EL (cell line): Measurements from ENCODE around the gene SGPP2.
"Not testable (repeated sequence)": the region's sequence is repeated elsewhere in the genome, so short reads cannot be mapped to it uniquely, and the experiment has no call there.

Source experiments
- DNase-seq: peaks from one replicate; pipeline ENCODE4 v3.0.0-alpha.2; 2016

Gene SGPP2

DNA sequence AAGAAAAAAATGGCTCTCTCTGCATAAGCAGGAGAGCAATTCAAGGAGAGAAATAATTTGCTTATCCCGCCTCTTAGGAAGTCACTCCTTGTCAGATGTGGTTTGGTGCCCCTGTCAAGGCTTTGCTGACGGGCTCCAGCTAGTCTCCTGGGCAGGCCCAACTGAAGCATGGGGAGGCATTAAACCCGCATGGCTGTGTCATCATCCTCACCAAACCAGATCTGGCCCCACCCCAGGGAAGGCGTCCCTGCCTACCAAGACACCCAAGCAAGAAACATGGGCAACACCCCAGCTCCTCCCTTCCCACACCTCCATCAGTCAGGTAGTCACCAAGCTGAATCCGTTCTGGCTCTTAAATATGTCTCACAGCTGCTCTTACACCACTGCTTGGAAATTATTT lies 108.0 kb downstream of the SGPP2 start:
- DNase-seq: no peak

DNA sequence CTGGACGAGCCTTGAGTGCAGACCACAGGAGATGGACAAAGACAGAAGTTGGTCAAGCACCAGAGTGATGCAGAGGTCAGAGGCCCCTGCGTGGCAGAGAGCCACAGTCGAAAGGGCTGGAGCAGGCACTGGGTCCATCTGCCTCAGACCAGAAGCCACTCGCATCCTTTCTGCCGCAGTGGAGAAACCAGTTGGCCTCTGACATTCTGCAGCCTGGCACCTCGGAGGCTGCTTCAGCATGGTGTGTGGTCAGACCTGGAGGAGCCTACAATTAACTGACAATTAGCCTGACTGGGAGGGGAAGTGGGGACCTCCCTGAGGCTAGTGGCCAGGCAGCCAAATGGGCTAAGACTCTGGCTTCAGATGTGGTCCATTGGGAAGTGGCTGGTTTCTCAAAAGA lies 111.1 kb downstream of the SGPP2 start:
- DNase-seq: no peak

DNA sequence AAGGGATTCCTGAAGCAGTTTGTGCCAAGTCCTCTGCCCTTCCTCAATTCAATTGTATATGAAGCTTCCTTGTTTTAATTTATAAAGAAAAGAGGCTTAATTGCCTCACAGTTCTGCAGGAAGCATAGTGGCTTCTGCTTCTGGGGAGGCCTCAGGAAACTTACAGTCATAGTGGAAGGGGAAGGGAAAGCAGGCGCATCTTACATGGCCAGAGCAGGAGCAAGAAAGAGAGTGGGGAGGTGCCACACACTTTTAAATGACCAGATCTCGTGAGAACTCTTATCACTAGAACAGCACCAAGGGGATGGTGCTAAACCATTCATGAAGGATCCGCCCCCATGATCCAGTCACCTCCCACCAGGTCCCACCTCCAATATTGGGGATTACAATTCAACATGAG lies 114.2 kb downstream of the SGPP2 start:
- DNase-seq: no peak

DNA sequence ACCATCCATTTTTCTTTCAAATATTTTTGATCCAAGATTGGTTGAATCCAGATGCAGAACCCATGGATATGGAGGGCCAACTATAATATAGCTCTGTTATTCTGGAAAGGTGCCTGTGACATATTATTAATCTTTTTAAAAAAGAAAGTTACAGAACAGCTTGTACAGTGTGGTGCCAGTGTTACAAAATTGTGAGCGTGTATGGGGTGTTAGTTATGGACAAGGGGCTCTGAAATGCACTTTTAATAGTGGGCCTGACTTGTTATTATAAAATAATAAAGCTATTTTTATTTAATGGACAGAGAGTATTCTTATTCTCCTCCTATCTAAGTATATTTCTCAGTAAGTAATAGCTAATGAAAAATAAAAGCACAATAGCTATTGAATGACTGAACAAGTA lies 120.3 kb downstream of the SGPP2 start:
- no peak for DNase-seq

DNA sequence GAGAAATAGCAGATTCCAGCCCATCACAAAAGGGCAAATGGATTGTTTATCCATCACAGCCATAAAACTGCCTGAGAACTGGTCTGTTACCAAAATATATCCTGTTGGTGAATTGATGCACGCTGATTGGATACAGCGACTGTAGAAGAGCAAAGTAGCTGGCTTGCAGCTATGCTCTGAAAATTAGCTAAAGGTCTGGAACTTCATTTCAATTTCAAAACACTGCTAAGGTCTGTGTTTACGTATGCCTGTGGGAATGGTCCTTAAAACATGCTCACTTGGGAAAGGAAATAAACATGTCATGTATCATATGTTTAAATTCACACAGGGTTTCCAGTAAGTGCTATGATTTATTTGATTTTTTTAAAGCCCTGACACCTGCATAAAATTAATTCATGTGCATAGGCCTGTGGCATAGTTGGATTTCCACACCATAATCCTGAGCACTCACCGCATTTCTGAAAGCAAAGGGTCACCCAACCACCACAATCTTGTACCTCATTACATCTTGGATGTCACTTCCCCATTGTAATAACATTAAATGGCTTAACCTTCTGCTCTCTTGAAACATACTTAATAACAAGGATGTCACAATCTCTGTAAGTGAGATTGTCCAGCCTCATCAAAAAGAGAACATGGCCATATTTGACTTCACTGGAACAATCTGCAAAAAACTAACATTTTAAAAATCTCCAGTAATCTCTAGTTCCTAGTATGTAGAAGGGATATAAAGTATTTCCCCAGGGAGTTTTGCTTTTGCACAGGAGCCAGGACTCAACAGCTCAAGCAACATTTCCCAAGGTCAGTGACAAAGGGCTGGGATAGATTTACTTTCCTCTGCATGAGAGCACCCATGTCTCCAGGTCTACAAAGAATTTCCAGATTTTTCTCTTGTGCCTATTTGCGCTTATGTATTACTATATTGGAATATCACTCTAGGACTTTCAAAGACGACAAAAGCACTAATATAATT lies 121.8 kb downstream of the SGPP2 start:
- DNase-seq: no peak

DNA sequence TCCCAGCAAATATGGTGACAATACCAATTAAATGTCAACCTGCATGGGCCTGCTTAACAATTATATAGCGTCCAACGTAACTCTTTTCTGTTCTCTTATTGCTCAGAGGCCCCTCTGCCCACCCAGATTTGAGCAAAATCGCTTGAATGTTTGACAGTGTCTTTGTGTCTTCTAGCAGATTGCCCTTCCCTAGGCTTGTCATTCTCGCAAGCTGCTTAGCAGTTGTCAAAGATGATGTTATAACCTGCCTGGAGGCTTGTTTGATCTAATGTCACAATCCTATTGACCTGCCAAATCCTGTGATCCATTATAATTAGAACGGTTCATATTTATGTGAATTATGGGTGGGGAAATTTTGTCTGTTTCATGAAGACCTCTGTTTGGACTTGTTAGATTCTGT lies 122.7 kb downstream of the SGPP2 start:
- no peak for DNase-seq

DNA sequence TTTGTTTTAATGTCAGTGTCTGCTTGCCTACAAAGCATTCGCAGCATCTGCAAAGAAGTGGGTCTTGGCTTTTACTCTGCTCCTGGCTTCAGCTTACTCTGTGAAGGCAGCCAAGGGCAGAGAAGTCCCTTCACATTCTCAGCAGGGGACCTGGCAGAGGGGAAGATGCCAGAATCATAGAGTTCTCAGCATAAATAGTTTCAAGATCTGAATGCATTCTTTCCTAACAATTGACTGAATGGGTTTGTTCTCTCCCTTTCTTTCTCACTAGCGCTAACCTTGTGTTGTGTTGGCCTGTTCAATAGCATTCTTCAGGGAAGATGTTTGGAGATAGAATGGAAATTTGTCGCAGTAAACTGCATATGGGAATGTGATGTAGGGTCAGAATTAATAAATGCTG lies 124.6 kb downstream of the SGPP2 start:
- no peak for DNase-seq

DNA sequence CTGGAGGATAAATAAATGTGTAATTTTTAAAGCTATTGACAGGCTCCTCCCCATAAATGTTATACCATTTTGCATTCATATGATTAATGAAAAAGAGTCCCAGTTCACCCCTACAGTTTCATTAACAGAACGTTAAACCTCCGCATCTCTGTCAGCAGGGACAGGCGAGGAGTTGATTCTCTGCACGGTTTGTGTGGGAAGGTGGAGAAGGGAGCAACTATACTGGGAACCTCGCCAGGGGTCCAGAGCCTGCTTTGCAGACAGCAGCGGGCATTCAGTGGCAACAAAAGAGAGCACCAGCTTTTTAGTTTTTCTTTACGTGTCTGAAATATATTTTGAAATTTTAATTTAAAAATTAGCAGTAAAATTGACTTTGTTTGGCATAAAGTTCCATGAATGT lies 130.2 kb downstream of the SGPP2 start:
- no peak for DNase-seq

DNA sequence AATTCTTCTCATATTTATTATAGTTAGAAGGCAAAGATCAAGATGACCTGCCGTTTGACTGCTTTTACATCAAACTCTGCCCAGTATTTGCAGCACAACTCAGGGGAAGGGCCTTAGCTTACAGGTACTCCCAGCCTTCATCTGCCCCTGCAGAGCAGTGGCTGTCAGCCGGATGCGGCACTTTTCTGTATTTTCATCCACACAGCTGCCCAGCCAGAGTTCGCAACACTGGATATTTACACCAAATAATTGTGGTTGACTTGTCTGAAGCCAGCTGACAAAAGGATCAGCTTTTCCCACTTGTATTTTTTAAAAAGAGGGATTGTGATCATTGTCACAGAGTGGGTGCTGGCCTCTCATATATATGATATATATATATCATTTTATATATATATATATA lies 136.8 kb downstream of the SGPP2 start:
- no peak for DNase-seq

DNA sequence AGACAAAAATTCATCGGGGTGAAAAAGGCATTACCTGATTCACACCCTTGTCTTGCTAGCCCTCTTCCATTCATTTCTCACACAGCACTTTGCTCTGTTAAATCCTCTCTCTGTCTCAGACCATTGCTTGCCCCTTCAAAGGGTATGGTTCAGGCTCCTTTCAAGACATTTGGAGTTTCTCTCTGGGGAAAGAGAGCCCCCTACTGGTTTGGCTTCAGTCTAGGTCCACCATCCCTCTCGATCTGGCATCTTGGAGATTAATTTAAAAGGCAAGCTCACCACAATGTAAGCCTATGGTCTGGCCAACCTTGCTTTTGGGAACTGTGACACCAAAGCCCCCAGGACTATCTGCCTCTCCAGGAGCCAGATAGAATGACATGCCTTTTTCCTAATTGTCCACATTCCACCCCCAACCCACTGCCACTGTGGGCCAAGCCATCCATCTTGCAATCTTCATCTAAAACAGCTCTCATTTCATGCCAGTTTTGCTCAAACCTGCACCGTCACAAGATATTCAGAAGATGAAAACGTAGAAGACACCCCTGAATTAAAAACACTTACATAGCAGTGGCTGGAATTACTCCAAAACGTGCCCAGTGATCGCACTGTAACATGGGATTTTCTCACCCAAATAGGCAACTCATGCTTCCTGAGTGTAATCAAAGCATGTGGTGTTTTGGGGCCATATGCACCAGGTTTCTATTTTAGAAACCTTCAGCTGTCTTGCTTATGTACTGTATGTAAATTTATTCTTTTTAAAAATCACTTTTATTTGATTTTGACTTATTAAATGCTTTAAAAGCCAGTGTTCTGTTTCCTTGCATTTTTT lies 137.7 kb downstream of the SGPP2 start:
- DNase-seq: peak; percentile 63

DNA sequence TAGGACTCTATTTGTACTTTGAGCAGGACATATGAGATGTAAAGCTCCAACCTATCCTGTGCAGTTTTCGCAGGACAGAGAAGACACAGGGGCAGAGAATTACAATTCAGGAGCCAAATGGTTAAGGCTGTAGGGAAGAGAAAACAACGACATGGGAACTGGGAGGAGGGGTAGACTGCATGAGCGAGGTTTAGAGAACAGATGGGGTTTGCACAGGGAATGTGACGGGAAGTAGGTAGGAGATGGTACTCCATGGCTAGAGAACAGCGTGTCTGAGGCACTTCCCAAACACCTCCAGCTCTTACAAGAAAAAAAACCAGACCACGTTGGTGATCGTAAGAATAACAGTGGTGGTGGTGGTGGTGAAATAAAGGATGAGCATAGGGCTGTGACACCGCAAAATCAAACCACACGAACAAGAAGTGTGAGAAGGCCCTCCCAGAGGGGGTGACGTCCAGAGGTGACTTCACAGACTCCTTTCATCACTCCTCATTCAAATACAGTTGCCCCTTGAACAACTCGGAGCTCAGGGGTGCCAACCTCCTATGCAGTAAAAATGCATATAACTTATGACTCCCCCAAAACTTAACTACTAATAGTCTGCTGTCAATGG lies 138.9 kb downstream of the SGPP2 start:
- DNase-seq: no peak

DNA sequence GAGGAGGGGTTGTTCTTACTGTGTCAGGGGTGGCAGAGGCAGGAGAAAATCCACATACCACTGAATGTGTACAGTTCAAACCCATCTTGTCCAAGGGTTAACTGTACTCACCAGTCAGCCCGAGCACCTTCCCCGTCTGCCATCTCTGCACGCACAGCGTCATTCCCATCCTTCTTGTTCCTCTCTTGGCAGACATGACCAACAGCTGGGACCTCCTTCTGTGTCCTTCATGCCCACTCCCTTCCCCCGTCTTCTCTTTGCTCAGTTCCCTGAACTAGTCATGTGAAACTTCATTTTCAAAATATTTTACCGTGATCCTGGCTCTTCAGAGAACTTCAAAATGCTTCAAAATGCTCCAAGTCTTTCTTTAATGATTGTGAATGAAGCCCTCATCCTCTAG lies 139.6 kb downstream of the SGPP2 start:
- DNase-seq: no peak

DNA sequence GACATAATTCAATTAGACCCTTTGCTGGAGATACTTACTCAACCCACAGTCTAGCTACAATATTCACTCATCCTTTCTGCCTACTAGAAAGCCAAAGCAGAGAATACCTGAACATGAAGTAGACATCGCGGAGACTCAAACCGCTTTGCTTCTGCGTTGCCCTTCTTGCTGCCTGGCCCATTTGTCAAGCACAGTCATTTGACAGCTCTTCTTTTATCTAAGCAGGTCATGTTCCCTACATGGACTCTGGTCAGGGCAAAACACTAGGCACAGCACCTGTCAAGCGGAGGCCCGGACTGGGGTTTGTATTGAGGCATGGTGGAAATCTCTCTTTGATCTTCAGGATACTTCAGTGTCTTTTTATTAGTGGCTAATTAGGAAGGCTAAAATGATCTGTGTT lies 141.9 kb downstream of the SGPP2 start:
- DNase-seq: no peak

DNA sequence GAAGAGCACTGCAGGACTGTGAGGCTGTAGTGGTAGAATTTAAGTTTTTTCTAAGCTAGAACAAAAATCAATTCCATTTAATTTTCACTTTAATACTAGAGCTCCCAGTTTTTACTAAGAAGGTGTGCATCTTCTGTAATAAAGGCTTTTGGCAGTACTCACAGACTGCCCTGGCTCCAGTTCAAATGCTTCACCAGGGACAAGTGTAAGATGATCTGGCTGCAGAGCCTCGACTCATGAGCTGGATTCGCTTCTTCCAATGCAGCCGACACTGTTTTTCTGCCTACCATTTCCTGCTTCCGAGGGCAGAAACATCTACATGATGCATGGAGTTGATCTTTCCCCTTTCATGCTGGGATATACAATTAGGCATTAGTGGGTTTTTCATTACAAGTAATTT lies 144.5 kb downstream of the SGPP2 start:
- peak; percentile 32 for DNase-seq

DNA sequence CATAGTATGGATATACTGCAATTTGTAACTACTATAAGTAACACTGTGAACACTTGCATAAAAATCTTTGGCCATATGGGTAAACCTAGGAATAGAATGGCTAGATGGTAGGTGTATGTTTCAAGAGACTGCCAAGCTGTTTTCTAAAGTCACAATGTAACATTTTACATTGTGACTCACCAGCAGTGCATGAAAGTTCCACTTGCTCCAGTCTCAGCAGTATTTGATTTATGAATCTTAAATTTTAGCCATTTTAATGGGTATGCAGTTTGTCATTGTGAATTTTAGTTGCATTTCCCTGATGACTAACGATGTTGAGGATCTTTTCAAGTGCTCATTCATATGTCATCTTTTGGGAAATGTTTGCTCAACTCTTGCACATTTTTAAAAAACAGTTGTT lies 145.5 kb downstream of the SGPP2 start:
- peak; percentile 56 for DNase-seq

DNA sequence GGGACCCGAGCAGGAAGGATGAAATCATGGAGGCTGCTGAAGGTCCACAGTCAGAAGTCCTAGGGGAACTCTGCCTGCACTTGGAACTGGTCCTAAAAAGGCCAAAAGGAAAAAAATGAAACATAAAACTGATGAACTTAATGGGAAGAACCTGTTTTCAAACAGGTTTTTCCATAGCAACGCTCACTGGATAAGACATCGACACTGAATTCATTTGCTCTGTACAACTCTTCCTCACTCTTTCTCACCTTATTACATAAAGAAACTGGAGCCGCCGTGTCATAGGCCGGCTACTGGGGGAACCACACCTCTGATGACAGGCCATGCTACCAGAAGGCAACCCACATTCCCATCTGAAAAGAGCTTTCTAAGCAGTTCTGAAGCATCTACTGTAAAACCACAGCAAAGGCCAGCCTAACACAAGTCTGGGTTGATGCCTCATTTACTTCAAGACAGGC lies 147.9 kb downstream of the SGPP2 start:
- DNase-seq: no peak

DNA sequence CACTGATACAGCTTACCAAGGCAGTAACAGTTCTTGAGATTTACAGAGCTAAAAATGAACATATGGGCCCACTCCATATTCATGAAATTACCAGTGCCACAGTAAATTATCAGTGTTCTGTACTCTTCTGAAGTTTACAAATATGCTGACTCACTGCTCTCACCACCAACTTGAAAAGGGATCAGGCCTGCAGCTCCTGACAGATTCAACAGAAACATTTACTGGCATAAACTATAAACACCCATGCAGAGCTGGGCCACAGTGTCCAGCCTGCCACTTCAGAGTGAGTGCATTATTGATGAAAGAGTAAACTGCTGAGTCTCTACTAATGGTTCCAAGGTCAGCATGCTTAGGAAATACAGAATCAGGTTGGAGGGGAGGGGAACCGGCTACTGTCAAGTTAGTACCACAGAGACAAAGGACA lies 148.4 kb downstream of the SGPP2 start:
- DNase-seq: peak; percentile 39

DNA sequence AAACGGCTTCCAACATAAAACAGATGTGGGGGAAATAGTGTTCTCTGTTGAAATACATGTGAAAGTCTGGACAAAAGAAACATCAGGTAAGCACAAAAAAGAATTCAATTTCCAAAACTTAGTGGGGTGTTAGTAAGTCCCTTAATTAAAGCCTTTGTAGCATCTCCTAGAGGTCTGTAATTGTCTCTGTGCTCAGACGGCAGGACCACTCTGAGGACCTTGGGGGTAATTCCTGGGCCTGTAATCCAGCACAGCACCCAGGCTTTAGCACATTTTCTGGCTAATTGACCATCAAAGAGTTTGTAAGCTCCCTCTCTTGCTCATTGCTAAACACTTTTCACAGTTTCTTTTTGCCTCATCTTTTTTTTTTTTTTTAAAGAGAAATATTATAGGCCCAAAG lies 151.3 kb downstream of the SGPP2 start:
- no peak for DNase-seq

DNA sequence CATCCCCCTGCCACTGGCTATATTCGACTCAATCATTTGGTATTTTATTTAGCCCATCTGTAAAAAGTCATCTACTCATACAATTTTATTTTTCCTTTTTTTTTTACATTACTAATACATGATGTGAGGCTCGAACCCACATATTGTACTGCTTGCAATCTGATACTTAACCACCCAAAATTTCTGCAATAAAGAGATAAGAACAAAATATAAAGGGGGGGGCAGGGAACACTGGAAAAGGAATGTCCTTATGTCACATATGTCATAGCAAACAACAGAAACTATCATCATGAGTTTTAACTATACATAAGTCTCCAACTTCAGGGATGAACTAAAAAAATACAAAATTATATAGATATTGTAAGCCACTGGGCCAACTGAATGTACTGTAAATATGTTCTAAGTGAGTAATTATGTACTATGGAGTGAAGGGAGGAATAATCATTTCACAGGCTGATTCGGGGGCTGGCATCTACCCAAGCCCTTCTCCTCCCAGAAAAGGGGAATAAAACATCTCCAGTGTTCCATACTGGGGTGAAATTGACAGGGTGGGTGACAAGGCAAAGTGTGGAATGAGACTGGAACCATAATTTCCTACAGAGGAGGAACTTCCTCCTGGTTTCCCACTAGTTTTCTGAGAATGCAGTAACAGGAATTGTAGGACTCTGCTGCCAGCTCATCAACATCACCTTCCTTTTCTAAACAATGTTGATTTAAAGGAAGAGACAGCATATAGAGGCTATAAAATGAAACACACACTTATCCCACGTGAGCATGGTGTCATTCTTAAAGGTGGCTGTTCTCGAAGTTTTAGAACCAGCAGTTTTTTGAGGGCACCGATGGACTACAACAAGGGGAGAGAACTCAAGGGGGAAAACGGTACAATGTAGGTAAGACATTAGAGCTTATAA lies 152.1 kb downstream of the SGPP2 start:
- DNase-seq: no peak

DNA sequence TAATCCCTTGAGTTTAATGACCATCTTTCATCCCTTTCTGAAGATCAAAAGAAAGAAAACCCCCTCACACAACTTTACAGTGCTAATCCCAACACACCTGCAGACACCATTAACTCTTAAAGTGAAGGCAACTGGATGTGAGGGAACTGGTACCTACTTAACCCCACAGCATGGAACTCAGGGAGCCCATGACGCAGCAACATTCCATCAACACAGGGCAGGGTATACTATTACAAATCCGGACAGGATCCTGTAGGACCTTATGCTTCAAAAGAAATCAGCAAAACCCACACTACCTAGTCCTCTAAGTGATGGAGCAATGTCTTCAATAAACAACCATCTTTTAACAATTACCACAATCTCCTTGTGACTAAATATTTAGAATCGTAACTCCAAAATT lies 153.0 kb downstream of the SGPP2 start:
- no peak for DNase-seq

DNA sequence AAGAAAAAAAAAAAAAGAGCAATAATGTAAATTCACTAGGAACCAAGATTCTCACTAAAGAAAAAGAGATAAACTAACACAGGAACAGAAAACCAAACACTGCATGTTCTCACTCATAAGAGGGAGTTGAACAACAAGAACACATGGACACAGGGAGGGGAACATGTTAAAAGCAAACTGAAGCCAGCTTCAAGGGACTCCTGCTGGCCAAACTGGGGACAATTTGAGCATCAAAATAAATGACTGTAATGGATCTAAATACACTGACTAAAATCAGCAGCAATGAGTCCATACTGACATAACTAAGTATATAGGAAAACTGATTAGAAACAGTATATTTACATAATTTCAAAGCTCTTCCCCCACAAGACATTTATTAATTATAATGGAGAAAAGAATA lies 158.6 kb downstream of the SGPP2 start:
- no peak for DNase-seq

DNA sequence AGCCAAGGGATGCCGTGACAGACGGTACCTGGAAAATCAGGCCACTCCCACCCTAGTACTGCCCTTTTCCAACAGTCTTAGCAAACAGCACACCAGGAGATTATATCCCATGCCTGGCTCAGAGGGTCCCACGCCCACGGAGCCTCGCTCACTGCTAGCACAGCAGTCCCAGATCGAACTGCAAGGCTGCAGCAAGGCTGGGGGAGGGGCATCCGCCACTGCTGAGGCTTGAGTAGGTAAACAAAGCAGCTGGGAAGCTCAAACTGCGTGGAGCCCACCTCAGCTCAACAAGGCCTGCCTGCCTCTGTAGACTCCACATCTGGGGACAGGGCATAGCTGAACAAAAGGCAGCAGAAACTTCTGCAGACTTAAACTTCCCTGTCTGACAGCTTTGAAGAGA lies 160.2 kb downstream of the SGPP2 start:
- DNase-seq: not testable (repeated sequence)
